ENCODE measurements around the gene UBE3C.
"Not testable (repeated sequence)": the region's sequence is repeated elsewhere in the genome, so short reads cannot be mapped to it uniquely, and the experiment has no call there.

The UBE3C gene

DNA sequence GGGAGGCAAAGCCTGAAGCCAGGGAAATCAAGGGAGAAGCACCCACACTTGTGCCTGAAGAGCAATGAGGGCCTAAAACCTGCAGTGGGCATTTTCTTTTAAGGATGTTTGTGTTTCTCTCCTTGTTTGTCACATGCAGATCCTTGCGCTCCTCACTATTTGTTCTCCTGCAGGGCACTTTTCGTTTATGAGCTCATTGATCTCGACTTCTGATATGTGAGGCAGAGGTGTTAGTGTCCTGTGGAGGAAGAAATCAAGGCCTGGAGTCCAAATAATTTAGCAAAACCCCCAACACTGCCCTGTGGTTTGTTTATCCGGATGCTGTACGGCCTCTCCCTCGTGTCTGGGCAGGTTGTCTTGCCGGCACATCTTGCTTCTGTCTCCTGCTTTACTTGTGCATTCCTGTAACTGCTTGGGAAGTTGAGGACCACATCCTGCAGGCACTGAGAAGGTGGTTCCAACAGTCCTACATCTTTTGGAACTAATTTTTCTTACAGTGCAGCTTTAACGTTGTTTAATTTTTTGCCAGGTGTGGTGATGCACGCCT lies 13.7 kb downstream of the UBE3C start:
- TF ChIP-seq, protein P1, sequence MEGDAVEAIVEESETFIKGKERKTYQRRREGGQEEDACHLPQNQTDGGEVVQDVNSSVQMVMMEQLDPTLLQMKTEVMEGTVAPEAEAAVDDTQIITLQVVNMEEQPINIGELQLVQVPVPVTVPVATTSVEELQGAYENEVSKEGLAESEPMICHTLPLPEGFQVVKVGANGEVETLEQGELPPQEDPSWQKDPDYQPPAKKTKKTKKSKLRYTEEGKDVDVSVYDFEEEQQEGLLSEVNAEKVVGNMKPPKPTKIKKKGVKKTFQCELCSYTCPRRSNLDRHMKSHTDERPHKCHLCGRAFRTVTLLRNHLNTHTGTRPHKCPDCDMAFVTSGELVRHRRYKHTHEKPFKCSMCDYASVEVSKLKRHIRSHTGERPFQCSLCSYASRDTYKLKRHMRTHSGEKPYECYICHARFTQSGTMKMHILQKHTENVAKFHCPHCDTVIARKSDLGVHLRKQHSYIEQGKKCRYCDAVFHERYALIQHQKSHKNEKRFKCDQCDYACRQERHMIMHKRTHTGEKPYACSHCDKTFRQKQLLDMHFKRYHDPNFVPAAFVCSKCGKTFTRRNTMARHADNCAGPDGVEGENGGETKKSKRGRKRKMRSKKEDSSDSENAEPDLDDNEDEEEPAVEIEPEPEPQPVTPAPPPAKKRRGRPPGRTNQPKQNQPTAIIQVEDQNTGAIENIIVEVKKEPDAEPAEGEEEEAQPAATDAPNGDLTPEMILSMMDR (IDR thresholded peaks at IDR 0.05; ENCODE audit: low read depth, low read length), result no peak
- DNase-seq (ENCODE audit: low read depth in 2 of 2), result no peak
- H3K4me3 ChIP-seq (replicated peaks in 1 of 2; ENCODE audit: low read depth in 2 of 2, low read length in 2 of 2), result no peak overlapping the region

DNA sequence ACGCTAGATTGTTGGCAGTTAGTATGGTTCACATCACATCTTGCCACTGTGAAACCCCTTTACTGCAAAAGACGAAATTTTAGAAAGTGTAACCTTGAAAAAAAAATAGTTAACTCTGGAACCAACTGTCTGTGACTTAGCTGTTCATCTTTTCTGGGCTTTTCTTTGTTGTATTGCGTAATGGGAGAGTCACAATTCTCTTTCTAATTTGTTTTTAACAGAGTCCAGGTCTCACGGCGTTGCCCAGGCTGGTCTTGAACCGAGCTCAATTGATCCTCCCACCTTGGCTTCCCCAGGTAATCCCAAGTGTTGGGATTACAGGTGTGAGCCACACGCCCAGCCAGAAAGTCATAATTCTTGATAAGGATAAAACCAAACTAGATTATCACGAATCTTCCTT lies 14.5 kb downstream of the UBE3C start:
- TF ChIP-seq, protein P1 (IDR thresholded peaks at IDR 0.05; ENCODE audit: low read depth, low read length), result no peak
- no peak for DNase-seq (ENCODE audit: low read depth in 2 of 2)
- no peak overlapping the region for H3K4me3 ChIP-seq (replicated peaks in 1 of 2; ENCODE audit: low read depth in 2 of 2, low read length in 2 of 2)

DNA sequence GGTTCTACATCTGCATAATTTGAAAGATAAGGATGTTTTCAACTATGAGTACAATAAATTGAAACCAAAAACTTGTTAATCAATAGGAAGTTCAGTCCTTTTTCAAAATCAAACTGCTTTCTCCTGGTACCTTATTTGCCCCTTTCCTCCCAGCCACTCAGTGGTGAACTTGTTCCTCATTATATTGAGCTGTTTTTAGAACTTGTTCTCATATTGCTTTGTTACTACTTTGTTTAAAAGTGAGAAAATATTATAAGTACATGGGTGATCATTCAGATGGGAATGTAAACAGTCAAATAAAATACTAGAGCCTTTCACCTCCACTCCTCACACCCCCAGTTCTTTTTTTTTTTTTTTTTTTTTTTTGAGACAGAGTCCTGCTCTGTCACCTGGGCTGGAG lies 17.2 kb downstream of the UBE3C start:
- no peak overlapping the region for H3K4me3 ChIP-seq (replicated peaks in 1 of 2; ENCODE audit: low read depth in 2 of 2, low read length in 2 of 2)
- TF ChIP-seq, protein P1 (IDR thresholded peaks at IDR 0.05; ENCODE audit: low read depth, low read length), result no peak
- no peak for DNase-seq (ENCODE audit: low read depth in 2 of 2)

DNA sequence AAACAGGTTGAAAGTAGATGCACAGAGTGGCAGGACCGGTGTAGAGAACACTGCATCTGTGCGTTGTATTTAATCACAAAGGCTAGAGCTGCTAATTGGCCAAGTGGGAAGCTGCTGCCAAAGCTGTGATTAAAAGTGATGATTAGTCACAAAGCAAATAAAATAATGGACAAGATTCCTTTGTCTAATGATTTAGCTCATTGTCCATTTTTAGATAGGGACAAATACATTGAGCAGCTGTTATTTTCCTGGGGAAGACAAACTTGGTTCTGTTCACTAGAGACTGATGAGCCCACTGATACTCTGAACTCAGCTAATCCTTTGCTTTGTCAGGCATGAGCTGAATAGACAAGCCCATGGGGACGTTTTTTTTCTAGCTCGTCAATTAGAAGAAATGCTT lies 19.7 kb downstream of the UBE3C start:
- no peak for DNase-seq (ENCODE audit: low read depth in 2 of 2)
- no peak overlapping the region for H3K4me3 ChIP-seq (replicated peaks in 1 of 2; ENCODE audit: low read depth in 2 of 2, low read length in 2 of 2)
- TF ChIP-seq, protein P1 (IDR thresholded peaks at IDR 0.05; ENCODE audit: low read depth, low read length), result no peak

DNA sequence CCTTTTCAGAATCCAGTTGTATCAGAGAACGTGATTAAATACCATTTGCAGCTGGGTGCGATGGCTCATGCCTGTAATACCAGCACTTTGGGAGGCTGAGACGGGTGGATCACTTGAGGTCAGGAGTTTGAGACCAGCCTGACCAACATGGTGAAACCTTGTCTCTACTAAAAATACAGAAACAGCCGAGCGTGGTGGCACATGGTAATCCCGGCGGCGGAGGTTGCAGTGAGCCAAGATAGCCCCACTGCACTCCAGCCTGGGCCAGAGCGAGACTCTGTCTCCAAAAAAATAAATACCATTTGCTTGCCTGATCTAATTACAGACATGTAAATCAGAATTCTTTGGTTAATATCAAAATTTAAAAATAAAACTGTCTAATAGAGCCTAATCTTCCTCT lies 20.8 kb downstream of the UBE3C start:
- not testable (repeated sequence) for DNase-seq (ENCODE audit: low read depth in 2 of 2); H3K4me3 ChIP-seq (replicated peaks in 1 of 2; ENCODE audit: low read depth in 2 of 2, low read length in 2 of 2)

DNA sequence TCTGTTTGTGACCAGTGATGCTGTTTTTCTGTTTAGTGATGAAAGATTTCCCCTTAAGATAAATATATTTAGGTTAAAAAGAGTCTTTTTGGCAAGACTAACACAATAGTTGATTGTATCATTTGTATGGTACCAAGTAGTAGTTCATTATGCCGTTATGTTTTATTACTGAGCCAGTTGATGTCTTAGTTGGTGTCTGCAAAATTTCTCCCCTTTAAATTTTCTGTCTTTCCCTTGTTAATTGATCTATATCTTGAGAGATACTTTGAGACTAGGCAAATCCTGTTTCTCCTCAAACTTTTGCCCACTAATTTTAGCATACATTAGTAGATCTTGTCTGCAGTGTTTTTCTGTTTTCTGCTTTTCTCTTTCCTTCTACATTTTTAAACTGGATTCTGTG lies 21.7 kb downstream of the UBE3C start:
- TF ChIP-seq, protein P1 (IDR thresholded peaks at IDR 0.05; ENCODE audit: low read depth, low read length), result no peak
- no peak for DNase-seq (ENCODE audit: low read depth in 2 of 2)
- no peak overlapping the region for H3K4me3 ChIP-seq (replicated peaks in 1 of 2; ENCODE audit: low read depth in 2 of 2, low read length in 2 of 2)

DNA sequence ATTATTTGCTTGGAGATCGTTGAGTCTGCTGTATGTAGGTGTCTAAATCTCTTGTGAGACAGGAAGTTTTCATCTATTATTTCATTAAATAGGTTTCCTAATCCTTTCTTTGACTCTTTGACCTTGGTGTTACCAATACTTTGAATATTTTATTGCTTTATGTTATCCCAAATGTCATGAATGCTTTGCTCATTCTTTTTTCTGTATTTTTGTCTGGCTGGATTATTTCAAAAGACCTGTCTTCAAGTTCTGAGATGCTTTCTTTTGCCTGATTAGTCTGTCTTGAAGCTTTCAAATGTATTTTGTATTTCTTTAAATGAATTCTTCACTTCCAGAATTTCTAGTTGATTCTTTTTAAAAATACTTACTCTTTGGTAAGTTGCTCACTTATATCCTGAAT lies 27.3 kb downstream of the UBE3C start:
- no peak overlapping the region for H3K4me3 ChIP-seq (replicated peaks in 1 of 2; ENCODE audit: low read depth in 2 of 2, low read length in 2 of 2)
- TF ChIP-seq, protein P1 (IDR thresholded peaks at IDR 0.05; ENCODE audit: low read depth, low read length), result no peak
- DNase-seq (ENCODE audit: low read depth in 2 of 2), result no peak

All from cardiac fibroblast (primary cell).